ENCODE data around the gene LY6G6C.

The LY6G6C gene

GRCh38 chr6:31740397-31741223 is 19.1 kb upstream of the LY6G6C start:
- DNase-seq, result no peak

GRCh38 chr6:31739639-31740396 is 18.3 kb upstream of the LY6G6C start, which contains the start of gene MSH5:
Gene MSH5 (plus strand): TSS chr6:31740005. CDS start chr6:31740467, 462 bp downstream.
- peak; percentile 98 for DNase-seq

- DNase-seq, result no peak
These were observed 16.7 kb upstream of the LY6G6C start for GRCh38 chr6:31737991-31738979.

- DNase-seq, result no peak
These were observed 15.9 kb upstream of the LY6G6C start for GRCh38 chr6:31737315-31737990.

- no peak for DNase-seq
These were observed 15.3 kb upstream of the LY6G6C start for GRCh38 chr6:31736768-31737314.

GRCh38 chr6:31736021-31736767 is 14.6 kb upstream of the LY6G6C start, which contains the start of gene CLIC1:
Gene CLIC1 (minus strand): TSS chr6:31736530. CDS start chr6:31736300, 230 bp downstream.
- DNase-seq, result peak; percentile 86

GRCh38 chr6:31734821-31735406 is 13.4 kb upstream of the LY6G6C start:
- DNase-seq, result peak; percentile 74

GRCh38 chr6:31734247-31734820 is 12.8 kb upstream of the LY6G6C start:
- no peak for DNase-seq

- no peak for DNase-seq
These were observed 12.2 kb upstream of the LY6G6C start for GRCh38 chr6:31733734-31734133.

- no peak for DNase-seq
These were observed 10.5 kb upstream of the LY6G6C start for GRCh38 chr6:31732029-31732428.

- DNase-seq, result no peak
These were observed 9.1 kb upstream of the LY6G6C start for GRCh38 chr6:31730631-31731086.

GRCh38 chr6:31729979-31730630 is 8.6 kb upstream of the LY6G6C start:
- peak; percentile 87 for DNase-seq

GRCh38 chr6:31729515-31729978 is 8.0 kb upstream of the LY6G6C start:
- peak; percentile 88 for DNase-seq

GRCh38 chr6:31728767-31729514 is 7.4 kb upstream of the LY6G6C start, which contains the start of gene DDAH2:
Gene DDAH2 (minus strand): TSS chr6:31729299. CDS start chr6:31729161, 138 bp downstream.
- no peak for DNase-seq

- no peak for DNase-seq
These were observed 6.4 kb upstream of the LY6G6C start for GRCh38 chr6:31727717-31728671.

GRCh38 chr6:31727034-31727716 is 5.6 kb upstream of the LY6G6C start:
- DNase-seq, result no peak

Data from activated CD8-positive, alpha-beta memory T cell treated with anti-CD3 and anti-CD28 coated beads, Interleukin-2, amount 50 U/mL, for 48 hours (primary cell).